HL-60 (cell line): ENCODE data around the gene SPATA6L.
A peak's percentile ranks its signal among the peaks of the same experiment; 100 is the strongest.

Experiments used
- DNase-seq, 2 experiments: peaks; one replicate each; pipeline ENCODE4 v3.0.0-alpha.2; 2010 to 2020; ENCODE audit warnings: low read depth in 1 of 2, low spot score in 1 of 2
- H3K27ac ChIP-seq: fragments of 250-450 bp; sonication (Bioruptor Pico); replicated peaks from 2 replicates; pipeline ENCODE4 v1.5.1; 2020; ENCODE audit warnings: mild to moderate bottlenecking, moderate library complexity
- H3K27me3 ChIP-seq: fragments of 250-450 bp; sonication (Bioruptor Pico); 2 replicates; pipeline ENCODE4 v1.5.1; 2021; ENCODE audit warnings: mild to moderate bottlenecking, moderate library complexity; ENCODE audit not compliant: insufficient read depth, poor library complexity, severe bottlenecking
- H3K4me3 ChIP-seq: replicated peaks from 2 replicates; pipeline ENCODE4 v1.5.1; 2011; ENCODE audit warnings: mild to moderate bottlenecking, control low read depth, low read length; ENCODE audit not compliant: insufficient read depth
- CTCF ChIP-seq: IDR thresholded peaks from one replicate; pipeline ENCODE4 v1.5.1; 2011; ENCODE audit warnings: low read length, control low read depth, inconsistent platforms; ENCODE audit not compliant: insufficient read depth
- GABPA ChIP-seq: IDR thresholded peaks from 2 replicates; pipeline ENCODE4 v1.6.1; 2012; ENCODE audit warnings: low read depth
- POLR2AphosphoS5 ChIP-seq: IDR thresholded peaks from 2 replicates; pipeline ENCODE4 v1.6.1; 2012; ENCODE audit warnings: low read depth
- REST ChIP-seq: IDR thresholded peaks from 2 replicates; pipeline ENCODE4 v1.6.1; 2012; ENCODE audit warnings: low read depth; ENCODE audit not compliant: insufficient replicate concordance
- SPI1 ChIP-seq: IDR thresholded peaks from 2 replicates; pipeline ENCODE4 v1.6.1; 2012; ENCODE audit warnings: low read depth, mild to moderate bottlenecking, borderline replicate concordance

The SPATA6L gene

GRCh38 chr9:4663956-4664355 lies 2.3 kb downstream of the SPATA6L start:
- DNase-seq = no peak
- H3K27ac ChIP-seq = no peak overlapping the region
- TF ChIP-seq CTCF (no peak), REST (no peak), GABPA (no peak), SPI1 (no peak), POLR2AphosphoS5 (no peak)
- no peak overlapping the region for H3K4me3 ChIP-seq
- H3K27me3 ChIP-seq = no peaks in the 10 kb centered on the region

GRCh38 chr9:4662989-4663792 lies 3.1 kb downstream of the SPATA6L start:
- no peak overlapping the region for H3K27ac ChIP-seq

More at GRCh38 chr9:4662989-4663792, 3.1 kb downstream of the SPATA6L start:
- H3K27me3 ChIP-seq = no peaks in the 10 kb centered on the region
- TF ChIP-seq CTCF (no peak), REST (no peak), SPI1 (no peak), GABPA (no peak), POLR2AphosphoS5 (no peak)
- no peak for DNase-seq
- H3K4me3 ChIP-seq = peak overlapping the region; percentile 68
